HK-2 (cell line): ENCODE results near the gene TIMP2.
"Not testable (repeated sequence)": the region's sequence is repeated elsewhere in the genome, so short reads cannot be mapped to it uniquely, and the experiment has no call there.

Experiments used
- DNase-seq: peaks from one replicate; pipeline ENCODE4 v3.0.0-alpha.2; 2018; ENCODE audit not compliant: unreplicated experiment

Gene TIMP2

DNA sequence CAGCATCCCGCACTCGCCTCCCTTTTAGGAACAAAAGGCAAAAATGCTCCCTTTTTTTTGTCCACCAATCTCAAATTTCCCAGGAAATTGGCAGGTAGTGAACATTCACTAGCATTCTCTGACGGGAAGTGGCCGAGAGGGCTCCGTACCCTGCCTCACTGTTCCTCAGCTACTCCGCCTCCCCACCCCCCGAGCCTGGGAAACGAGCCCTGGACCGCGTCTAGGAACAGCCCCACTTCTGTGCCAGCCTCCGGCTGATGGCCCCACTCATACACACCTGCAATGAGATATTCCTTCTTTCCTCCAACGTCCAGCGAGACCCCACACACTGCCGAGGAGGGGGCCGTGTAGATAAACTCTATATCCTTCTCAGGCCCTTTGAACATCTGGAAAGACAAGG, 54.6 kb downstream of the TIMP2 start:
- no peak for DNase-seq

GRCh38 chr17:78868391-78868790, 56.8 kb downstream of the TIMP2 start:
- no peak for DNase-seq

GRCh38 chr17:78867046-78867445, 58.1 kb downstream of the TIMP2 start:
- not testable (repeated sequence) for DNase-seq

DNA sequence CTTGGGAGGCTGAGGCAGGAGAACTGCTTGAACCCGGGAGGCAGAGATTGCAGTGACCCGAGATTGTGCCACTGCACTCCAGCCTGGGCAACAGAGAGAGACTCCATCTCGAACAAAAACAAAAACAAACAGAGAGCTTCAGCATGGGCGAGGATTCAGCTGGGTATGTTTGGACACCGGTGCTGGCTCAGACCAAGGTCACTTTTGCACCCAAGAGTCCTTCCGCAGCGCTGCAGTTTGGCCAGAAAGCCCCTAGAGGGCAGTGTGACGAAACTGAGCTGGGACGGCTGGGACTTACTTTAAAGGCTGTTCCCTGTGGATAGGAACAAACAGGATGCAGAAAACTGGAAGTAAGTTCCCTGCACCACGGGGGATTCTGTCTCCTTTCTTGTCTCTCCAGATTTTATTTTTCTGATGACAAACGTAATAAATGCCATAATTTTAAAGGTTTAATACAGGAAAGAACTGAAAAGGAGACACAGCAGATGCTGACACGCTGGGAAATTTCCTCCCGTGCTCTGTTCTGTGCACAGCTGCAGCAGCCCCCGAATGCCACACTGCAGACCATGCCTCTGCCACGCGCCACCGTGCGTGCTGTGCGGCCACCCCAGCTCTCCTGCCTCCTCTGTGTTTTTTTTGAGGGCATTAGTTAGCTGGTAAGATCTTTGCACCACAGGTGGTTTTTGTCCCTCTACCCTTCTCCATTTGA, 59.4 kb downstream of the TIMP2 start:
- peak; percentile 81 for DNase-seq

DNA sequence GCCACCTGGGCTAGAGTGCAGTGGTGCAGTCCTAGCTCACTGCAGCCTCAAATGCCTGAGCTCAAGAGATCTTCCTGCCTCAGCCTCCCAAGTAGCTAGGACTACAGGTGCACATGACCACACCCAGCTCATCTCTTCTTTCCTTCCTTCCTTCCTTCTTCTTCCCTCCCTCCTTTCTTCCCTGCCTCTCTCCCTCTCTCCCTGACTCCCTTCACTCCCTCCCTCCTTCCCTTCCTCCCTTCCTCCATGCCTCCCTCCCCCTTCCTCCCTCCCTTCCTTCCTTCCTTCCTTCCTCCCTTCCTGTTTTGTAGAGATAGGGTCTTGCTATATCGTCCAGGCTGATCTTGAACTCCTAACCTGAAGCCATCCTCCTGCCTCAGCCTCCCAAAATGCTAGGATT, 61.1 kb downstream of the TIMP2 start:
- DNase-seq = no peak

DNA sequence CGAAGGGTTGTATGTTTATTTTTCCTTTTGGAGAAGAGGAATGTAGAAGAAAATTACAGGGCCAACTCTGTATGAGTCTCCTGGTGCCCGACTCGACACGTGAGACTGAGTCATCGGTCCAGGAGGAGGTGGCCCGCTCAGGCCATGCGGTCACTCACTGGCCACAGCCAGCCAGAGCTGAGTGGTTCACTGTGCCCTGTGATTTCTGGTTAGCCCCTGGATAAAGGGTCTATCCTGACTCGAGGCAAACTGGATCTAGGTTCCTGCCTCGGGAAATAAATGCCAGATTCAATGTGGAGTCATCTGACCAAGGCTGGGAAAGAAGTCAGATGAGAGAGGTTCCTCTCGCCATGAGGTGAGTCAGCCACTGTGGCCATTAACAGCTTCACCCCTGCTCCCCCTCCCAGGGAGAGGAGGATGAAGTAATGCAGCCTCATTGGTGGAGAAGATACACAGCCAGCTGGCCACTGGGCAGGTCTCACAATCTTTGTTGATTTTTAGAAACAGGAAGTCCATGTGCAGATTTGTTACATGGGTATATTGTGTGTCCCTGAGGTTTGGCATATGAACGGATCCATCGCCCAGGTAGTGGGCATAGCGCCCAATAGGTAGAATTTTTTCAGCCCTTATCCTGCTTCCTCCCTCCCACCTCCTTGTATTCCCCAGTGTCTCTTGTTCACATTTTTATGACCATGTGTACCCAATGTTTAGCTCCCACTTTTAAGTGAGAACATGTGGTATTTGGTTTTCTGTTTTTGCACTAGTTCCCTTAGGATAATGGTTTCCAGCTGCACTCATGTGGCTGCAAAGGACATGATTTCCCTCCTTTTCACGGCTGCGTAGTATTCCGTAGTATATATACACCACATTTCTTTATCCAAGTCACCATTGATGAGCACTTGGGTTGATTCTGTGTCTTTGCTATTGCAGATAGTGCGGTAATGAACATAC, 62.8 kb downstream of the TIMP2 start:
- DNase-seq = peak; percentile 90

DNA sequence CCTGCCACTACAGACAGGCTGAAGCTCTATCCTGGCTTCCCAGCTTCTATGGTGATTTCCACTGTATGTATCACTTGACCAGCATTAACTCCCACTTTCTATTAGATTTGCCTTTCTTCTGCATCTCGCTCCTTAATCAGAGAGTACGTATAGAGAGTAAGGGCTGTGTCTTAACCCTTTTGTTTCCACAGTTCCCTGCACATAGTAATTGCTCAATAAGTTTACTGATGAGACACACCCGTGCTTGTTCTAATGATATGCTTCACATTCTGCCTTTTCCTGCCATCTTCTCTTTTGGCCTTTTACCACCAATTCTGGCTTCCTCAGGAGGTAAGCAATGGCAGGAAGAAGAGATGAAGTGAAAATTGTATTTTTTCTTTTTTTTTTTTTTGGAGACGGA, 64.0 kb downstream of the TIMP2 start:
- DNase-seq = no peak

- DNase-seq = no peak
Observed at GRCh38 chr17:78859051-78859450, 66.1 kb downstream of the TIMP2 start.

DNA sequence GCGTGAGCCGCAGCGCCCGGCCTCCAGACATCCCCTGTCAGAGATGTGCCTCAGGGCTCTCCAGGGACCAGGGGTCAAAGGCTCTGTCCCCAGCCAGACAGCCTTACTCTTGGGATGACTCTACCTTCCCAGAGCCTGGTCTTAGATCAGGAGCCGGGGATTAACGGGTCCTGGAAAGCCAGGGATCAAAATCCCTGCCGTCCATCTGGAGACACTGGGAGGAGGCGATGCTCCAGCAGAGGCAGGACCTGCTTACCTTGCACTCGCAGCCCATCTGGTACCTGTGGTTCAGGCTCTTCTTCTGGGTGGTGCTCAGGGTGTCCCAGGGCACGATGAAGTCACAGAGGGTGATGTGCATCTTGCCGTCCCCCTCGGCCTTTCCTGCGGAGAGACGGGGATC, 67.9 kb downstream of the TIMP2 start:
- no peak for DNase-seq

GRCh38 chr17:78855561-78856165, 69.5 kb downstream of the TIMP2 start:
- no peak for DNase-seq

GRCh38 chr17:78854508-78854907, 70.7 kb downstream of the TIMP2 start:
- DNase-seq = no peak

GRCh38 chr17:78853926-78854394, 71.2 kb downstream of the TIMP2 start:
- no peak for DNase-seq

GRCh38 chr17:78852709-78853121, 72.5 kb downstream of the TIMP2 start:
- no peak for DNase-seq

- no peak for DNase-seq
Observed at GRCh38 chr17:78849026-78849425, 76.2 kb downstream of the TIMP2 start.

DNA sequence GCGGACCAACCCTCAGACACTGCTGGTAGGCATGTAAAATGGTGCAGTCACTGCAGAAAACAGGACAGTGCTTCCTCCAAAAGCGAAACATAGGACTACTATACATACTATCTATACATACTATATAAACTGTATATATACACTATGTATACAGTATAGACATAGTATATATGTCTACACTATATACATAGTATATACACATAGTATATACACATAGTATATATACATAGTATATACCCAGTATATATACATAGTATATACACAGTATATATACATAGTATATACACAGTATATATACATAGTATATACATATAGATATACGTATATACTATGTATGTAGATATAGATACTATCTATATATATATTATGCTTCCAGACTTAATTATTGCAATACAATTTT, 78.1 kb downstream of the TIMP2 start:
- no peak for DNase-seq

- DNase-seq = peak; percentile 20
Observed at GRCh38 chr17:78844301-78845005, 80.7 kb downstream of the TIMP2 start.

DNA sequence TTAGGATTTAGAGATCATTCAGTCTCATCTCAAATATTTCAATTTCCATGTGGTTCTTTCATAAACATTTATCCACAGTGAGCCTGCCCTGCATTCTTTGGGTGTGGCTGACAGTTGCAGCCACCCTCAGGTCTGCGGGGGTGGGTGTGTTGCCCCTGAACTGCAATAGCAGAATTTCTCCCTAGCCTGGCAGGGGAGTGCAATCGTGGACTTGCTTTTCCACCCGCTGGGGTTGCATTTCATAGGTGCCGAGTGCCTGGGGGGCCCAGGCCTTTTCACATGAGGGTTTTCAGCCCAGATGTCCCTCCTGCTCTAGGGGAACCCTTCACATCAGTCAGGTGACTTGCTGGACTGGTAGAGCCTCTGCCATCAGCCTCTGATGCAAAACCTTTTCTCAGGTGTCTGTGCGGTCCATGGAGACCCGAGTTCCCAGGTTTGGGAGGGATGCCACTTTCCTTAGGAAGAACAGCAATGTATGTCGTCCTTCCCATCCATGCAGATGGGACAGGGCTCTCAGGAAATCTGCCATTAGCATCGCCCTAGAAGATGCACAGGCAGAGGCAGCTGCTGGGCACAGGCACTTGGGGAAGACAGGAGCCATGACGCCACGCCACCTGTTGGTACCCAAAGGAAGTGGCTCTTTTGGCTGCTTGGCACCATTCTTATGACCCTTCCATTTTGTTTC, 82.2 kb downstream of the TIMP2 start:
- DNase-seq = peak; percentile 28

GRCh38 chr17:78840780-78841611, 84.2 kb downstream of the TIMP2 start, which contains the start of gene USP36:
USP36 (minus strand) TSS chr17:78840814; CDS start chr17:78836363, 4,451 bp downstream.
- DNase-seq = peak; percentile 99

DNA sequence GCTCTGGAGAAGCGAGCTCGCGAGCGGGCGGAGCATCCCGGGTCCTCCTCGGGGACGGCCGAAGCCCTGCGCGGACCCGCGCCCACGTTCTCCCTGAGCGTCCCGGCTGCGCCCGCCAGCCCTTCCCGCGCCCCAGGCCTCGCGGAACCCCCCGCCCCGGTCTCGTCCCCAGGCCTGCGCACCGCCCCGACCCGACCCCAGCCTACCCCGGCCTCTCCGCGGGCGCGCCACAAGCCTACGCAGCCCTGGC, 84.7 kb downstream of the TIMP2 start:
- no peak for DNase-seq

DNA sequence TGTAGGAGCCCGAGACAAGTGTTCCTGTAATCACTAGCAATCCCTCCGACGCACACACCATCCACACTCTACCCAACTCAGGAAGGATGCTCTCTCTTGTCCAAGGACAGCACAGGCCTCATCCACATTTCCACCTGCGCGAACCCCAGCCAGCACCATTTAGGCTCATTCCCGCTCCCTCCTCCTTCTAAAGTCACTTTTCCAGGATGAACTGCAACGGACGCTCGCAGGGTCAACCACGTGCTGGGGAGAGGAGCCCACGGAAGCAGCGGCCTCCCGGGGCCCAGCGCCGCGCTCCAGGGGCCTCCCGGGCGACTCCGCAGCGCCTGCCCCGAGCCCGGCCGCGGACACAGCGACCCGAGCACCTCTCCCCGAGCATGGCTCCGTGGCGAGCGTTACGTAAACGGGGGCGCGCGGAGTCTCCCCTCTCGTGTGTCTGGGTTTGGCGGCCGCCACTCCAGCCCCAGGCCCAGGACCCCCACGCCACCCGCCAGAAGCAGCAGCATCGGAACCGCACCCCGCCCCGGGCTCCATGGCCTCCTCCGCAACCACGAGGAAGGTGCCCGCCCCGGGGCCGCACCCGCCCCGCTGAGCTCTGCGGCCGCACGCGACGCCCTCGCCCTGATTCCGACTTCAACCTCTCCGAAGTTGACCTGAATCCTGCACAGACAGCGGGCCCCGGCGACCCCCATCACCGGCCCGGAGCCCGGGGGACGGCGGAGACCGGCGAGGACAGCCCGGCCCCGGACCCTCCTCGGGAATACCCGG, 85.2 kb downstream of the TIMP2 start:
- DNase-seq = peak; percentile 48
